PC-9 (cell line): Measurements from ENCODE around the gene OR10P1. TPM values are rescaled to one million over a fixed set of nuclear protein-coding genes. Genes with fewer than 3 reads are reported as not detected.
"Not testable (repeated sequence)": the region's sequence is repeated elsewhere in the genome, so short reads cannot be mapped to it uniquely, and the experiment has no call there.

Experiments used
- BruUV-seq: library from RNA; stranded (reverse); fragments of 400-500 nt; replicated peaks from 2 replicates; lab custom pipeline; 2021; lab: Mats Ljungman, UMichigan
- CTCF ChIA-PET: fragments of 300-600 bp; sonication (Branson Sonifier 250); formaldehyde crosslinking; loops from one replicate; lab custom pipeline; 2022; ENCODE audit warnings: antibody characterized with exemption; lab: Charles Lee
- POLR2A ChIA-PET: fragments of 300-600 bp; sonication (Branson Sonifier 250); formaldehyde crosslinking; loops from one replicate; lab custom pipeline; 2022; ENCODE audit warnings: antibody characterized with exemption; ENCODE audit not compliant: unreplicated experiment; lab: Charles Lee
- DNase-seq, 2 experiments: peaks; one replicate each; pipeline versions ENCODE4 v3.0.0 to v3.0.0-alpha.2; 2015 to 2022; ENCODE audit warnings: mixed read lengths in 1 of 2
- H2AFZ ChIP-seq: fragments of 200-600 bp; sonication (generic); 2 replicates; pipeline ENCODE4 v1.8.1; 2017; ENCODE audit warnings: antibody characterized with exemption
- H3F3A ChIP-seq: fragments of 200-600 bp; sonication (generic); 2 replicates; pipeline ENCODE4 v1.8.1; 2017; ENCODE audit warnings: antibody characterized with exemption, mild to moderate bottlenecking, low read depth; ENCODE audit not compliant: insufficient read depth
- H3K27ac ChIP-seq: fragments of 200-600 bp; sonication (generic); 2 replicates; pipeline ENCODE4 v1.6.1; 2016; ENCODE audit warnings: mixed run types
- H3K27me3 ChIP-seq: fragments of 200-600 bp; sonication (generic); 2 replicates; pipeline ENCODE4 v1.6.1; 2016; ENCODE audit warnings: low read depth, mixed run types; ENCODE audit not compliant: insufficient read depth
- H3K36me3 ChIP-seq: fragments of 200-600 bp; sonication (generic); 2 replicates; pipeline ENCODE4 v1.6.1; 2016; ENCODE audit warnings: low read depth, mixed run types
- H3K4me1 ChIP-seq: fragments of 200-600 bp; sonication (generic); replicated peaks from 2 replicates; pipeline ENCODE4 v1.6.1; 2016; ENCODE audit warnings: mixed run types; ENCODE audit not compliant: insufficient read depth
- H3K4me2 ChIP-seq: fragments of 200-600 bp; sonication (generic); 2 replicates; pipeline ENCODE4 v1.6.1; 2017; ENCODE audit warnings: mixed run types
- H3K4me3 ChIP-seq: fragments of 200-600 bp; sonication (generic); 2 replicates; pipeline ENCODE4 v1.6.1; 2016; ENCODE audit warnings: mixed run types
- H3K79me2 ChIP-seq: fragments of 200-600 bp; sonication (generic); 2 replicates; pipeline ENCODE4 v1.6.1; 2017; ENCODE audit warnings: low read depth, mixed run types
- H3K9me2 ChIP-seq: fragments of 200-600 bp; sonication (generic); 2 replicates; pipeline ENCODE4 v1.8.1; 2017; ENCODE audit warnings: mild to moderate bottlenecking; ENCODE audit not compliant: insufficient read depth
- H3K9me3 ChIP-seq: fragments of 200-600 bp; sonication (generic); 2 replicates; pipeline ENCODE4 v1.8.1; 2016; ENCODE audit warnings: low read depth; ENCODE audit not compliant: insufficient read depth
- H4K20me1 ChIP-seq: fragments of 200-600 bp; sonication (generic); 2 replicates; pipeline ENCODE4 v1.8.1; 2017; ENCODE audit not compliant: insufficient read depth
- EZH2 ChIP-seq: fragments of 200-600 bp; sonication (generic); IDR thresholded peaks from 2 replicates; pipeline ENCODE4 v1.8.0; 2017; ENCODE audit warnings: antibody characterized with exemption, low read depth
- intact Hi-C: fragments of 100-400 bp; cut with micrococcal nuclease; formaldehyde crosslinking; loops from one replicate; pipeline ENCODE4 v1.10.0; 2022; ENCODE audit not compliant: unreplicated experiment
- total RNA-seq: library from RNA; stranded (reverse); gene quantifications from 2 replicates; pipeline ENCODE4 v1.2.3, GENCODE V29; 2021
- TF ChIP-seq, protein P1 (sequence below): fragments of 200-600 bp; sonication (generic); conservative IDR thresholded peaks from 2 replicates; pipeline ENCODE4 v1.6.1; 2017; ENCODE audit warnings: mixed run types, antibody characterized with exemption, mild to moderate bottlenecking, moderate library complexity

OR10P1 gene
- total RNA-seq, 1 experiment from 2014 or later = not detected

DNA sequence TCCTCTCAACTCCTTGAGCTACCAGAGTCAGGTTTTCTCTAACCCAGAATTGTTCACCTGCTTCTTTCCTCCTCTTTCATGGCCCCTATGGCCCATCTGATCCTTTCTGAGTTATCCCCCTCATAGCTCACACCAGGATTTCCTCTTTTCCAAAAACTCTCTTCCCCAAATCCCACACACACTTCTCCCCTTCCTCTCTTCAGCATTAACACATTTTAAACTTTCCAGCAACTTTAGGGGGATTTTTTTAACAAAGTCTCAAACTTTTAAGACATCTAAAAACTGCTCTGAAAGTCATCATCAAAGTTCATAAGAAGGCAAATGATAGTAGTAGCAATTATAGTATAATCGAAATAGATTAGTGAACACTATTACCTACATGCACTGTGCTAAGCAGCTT, 7.9 kb downstream of the OR10P1 start:
- Histone ChIP-seq H2AFZ (no peak overlapping the region), H3K79me2 (no peaks in the 10 kb centered on the region), H3K9me2 (no peaks in the 10 kb centered on the region), H4K20me1 (no peaks in the 10 kb centered on the region), H3K4me3 (no peak overlapping the region), H3K27ac (no peak overlapping the region), H3K27me3 (peaks cover 49% of the 10 kb centered on the region; the same call in 1 of the 2 replicates), H3K9me3 (no peaks in the 10 kb centered on the region), H3K4me1 (no peaks in the 10 kb centered on the region), H3K36me3 (no peaks in the 10 kb centered on the region), H3F3A (no peaks in the 10 kb centered on the region), H3K4me2 (no peak overlapping the region)
- CTCF ChIA-PET = no interaction called here
- intact Hi-C loops = no loop called here
- POLR2A ChIA-PET = no interaction called here
- BruUV-seq = no TSS peak
- DNase-seq = no peak
- TF ChIP-seq, protein P1, sequence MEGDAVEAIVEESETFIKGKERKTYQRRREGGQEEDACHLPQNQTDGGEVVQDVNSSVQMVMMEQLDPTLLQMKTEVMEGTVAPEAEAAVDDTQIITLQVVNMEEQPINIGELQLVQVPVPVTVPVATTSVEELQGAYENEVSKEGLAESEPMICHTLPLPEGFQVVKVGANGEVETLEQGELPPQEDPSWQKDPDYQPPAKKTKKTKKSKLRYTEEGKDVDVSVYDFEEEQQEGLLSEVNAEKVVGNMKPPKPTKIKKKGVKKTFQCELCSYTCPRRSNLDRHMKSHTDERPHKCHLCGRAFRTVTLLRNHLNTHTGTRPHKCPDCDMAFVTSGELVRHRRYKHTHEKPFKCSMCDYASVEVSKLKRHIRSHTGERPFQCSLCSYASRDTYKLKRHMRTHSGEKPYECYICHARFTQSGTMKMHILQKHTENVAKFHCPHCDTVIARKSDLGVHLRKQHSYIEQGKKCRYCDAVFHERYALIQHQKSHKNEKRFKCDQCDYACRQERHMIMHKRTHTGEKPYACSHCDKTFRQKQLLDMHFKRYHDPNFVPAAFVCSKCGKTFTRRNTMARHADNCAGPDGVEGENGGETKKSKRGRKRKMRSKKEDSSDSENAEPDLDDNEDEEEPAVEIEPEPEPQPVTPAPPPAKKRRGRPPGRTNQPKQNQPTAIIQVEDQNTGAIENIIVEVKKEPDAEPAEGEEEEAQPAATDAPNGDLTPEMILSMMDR = no peak
- TF ChIP-seq EZH2 = no peak

DNA sequence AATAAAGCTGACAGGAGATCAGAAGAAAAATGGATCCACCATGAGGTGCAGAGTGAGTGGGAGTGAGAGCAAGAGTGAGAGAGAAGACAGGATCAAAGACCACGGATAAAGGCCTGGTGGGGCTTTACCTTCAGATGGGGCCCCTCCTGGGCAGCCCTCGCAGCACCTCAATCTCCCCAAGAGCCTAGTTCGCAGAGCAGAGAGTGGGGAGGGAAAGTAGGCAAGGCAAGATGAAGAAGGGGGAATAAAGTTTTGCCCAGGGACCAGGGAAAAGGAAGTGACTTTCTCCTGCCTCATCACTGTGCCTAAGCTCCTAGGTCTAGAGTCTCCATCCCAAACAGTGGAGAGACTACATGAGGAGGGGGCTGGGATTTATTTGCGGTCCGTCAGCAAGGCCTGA, 10.3 kb downstream of the OR10P1 start:
- no TSS peak for BruUV-seq
- Histone ChIP-seq H3K9me2 (no peaks in the 10 kb centered on the region), H3K36me3 (no peaks in the 10 kb centered on the region), H2AFZ (no peak overlapping the region), H3K27ac (no peak overlapping the region), H3K27me3 (peaks cover 29% of the 10 kb centered on the region; the same call in 1 of the 2 replicates), H3K4me2 (no peak overlapping the region), H3K79me2 (no peaks in the 10 kb centered on the region), H3K4me3 (no peak overlapping the region), H3K4me1 (no peaks in the 10 kb centered on the region), H3K9me3 (no peaks in the 10 kb centered on the region), H3F3A (no peaks in the 10 kb centered on the region), H4K20me1 (no peaks in the 10 kb centered on the region)
- ChIA-PET POLR2A (no interaction called here), CTCF (interaction anchor here (0.6 kb wide), 1 partner anchor 76 kb away, joined by 3 read pairs; no protein-coding TSS in a partner anchor)
- no peak for DNase-seq
- TF ChIP-seq, protein P1 = no peak
- intact Hi-C loops = no loop called here

DNA sequence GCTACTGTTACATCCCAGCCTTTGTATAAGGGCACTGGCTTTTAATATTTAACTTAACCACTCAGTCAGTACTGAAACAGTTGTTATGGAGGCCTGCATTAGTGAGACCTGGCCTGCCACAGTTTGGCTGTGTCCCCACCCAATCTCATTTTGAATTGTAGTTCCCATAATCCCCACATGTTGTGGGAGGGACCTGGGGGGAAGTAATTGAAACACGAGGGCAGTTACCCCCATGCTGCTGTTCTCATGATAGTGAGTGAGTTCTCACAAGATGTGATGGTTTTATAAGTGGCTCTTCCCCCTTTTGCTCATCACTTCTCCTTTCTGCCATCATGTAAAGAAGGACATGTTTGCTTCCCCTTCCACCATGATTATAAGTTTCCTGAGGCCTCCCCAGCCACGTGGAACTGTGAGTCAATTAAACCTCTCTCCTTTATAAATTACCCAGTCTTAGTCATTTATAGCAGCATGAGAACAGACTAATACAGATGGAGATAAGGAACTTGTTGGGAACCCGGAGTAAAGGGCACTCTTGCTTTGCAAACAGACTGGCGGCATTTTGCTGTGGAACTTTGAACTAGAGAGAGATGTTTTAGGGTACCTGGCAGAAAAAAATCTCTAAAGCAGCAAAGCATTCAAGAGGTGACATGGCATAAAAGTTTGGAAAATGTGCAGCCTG, 14.1 kb downstream of the OR10P1 start:
- H3K4me3 ChIP-seq, H3F3A ChIP-seq, H2AFZ ChIP-seq, CTCF ChIA-PET, BruUV-seq, H3K9me2 ChIP-seq, H3K4me2 ChIP-seq, H4K20me1 ChIP-seq, DNase-seq, H3K27me3 ChIP-seq, H3K36me3 ChIP-seq, POLR2A ChIA-PET, intact Hi-C loops, H3K27ac ChIP-seq, H3K9me3 ChIP-seq, H3K79me2 ChIP-seq, H3K4me1 ChIP-seq: not testable (repeated sequence)

DNA sequence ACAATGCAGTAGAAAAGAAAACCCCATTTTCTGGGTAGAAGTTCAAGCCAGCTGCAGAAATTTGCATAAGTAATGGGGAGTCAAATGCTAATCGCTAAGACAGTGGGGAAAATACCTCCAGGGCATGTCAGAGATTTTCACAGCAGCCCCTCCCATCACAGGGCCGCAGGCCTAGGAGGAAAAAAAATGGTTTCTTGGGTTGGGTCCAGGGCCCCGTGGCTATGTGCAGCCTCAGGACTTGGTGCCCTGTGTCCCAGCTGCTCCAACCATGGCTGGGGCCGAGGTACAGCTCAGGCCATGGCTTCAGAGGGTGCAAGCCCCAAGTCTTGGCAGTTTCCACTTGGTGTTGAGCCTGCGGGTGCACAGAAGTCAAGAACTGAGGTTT, 14.6 kb downstream of the OR10P1 start:
- Histone ChIP-seq H3K27ac (no peak overlapping the region), H2AFZ (no peak overlapping the region), H3K4me3 (no peak overlapping the region), H3K4me2 (no peak overlapping the region), H3K79me2 (no peaks in the 10 kb centered on the region), H3F3A (no peaks in the 10 kb centered on the region), H3K36me3 (no peaks in the 10 kb centered on the region), H3K9me2 (no peaks in the 10 kb centered on the region), H3K27me3 (peaks cover 4% of the 10 kb centered on the region; the same call in 1 of the 2 replicates), H3K4me1 (no peaks in the 10 kb centered on the region), H3K9me3 (no peaks in the 10 kb centered on the region), H4K20me1 (no peaks in the 10 kb centered on the region)
- intact Hi-C loops = no loop called here
- CTCF ChIA-PET = no interaction called here
- no peak for DNase-seq
- TF ChIP-seq, protein P1 = no peak
- no peak for TF ChIP-seq EZH2
- POLR2A ChIA-PET = no interaction called here
- no TSS peak for BruUV-seq
